Retina (tissue), 1 donor: ENCODE measurements around the gene SYT12.

Experiments used
- DNase-seq: peaks from one replicate; pipeline ENCODE4 v3.0.0-alpha.2; 2016

Gene SYT12

GRCh38 chr11:67058506-67058905 is 35.6 kb downstream of the SYT12 start:
- no peak for DNase-seq

- no peak for DNase-seq
These were observed 36.7 kb downstream of the SYT12 start for GRCh38 chr11:67059671-67060070.

- no peak for DNase-seq
These were observed 37.2 kb downstream of the SYT12 start for GRCh38 chr11:67060111-67060522.

- DNase-seq = no peak
These were observed 39.8 kb downstream of the SYT12 start for GRCh38 chr11:67062526-67063373.

GRCh38 chr11:67066333-67066709 is 43.4 kb downstream of the SYT12 start:
- DNase-seq = no peak

- peak; percentile 91 for DNase-seq
These were observed 48.7 kb downstream of the SYT12 start for GRCh38 chr11:67071420-67072284.

GRCh38 chr11:67072295-67072694 is 49.4 kb downstream of the SYT12 start:
- DNase-seq = no peak

- no peak for DNase-seq
These were observed 51.0 kb downstream of the SYT12 start for GRCh38 chr11:67073908-67074307.

GRCh38 chr11:67076202-67076601 is 53.3 kb downstream of the SYT12 start:
- DNase-seq = no peak

GRCh38 chr11:67079065-67079705 is 56.3 kb downstream of the SYT12 start:
- DNase-seq = peak; percentile 42

- peak; percentile 29 for DNase-seq
These were observed 59.3 kb downstream of the SYT12 start for GRCh38 chr11:67082071-67082791.

GRCh38 chr11:67083786-67084366 is 60.9 kb downstream of the SYT12 start:
- DNase-seq = no peak

GRCh38 chr11:67085617-67086016 is 62.7 kb downstream of the SYT12 start:
- DNase-seq = no peak

- no peak for DNase-seq
These were observed 67.8 kb downstream of the SYT12 start for GRCh38 chr11:67090717-67091116.

- DNase-seq = no peak
These were observed 72.2 kb downstream of the SYT12 start for GRCh38 chr11:67095214-67095507.

- no peak for DNase-seq
These were observed 76.0 kb downstream of the SYT12 start for GRCh38 chr11:67098799-67099429.

GRCh38 chr11:67099831-67100324 is 76.9 kb downstream of the SYT12 start:
- DNase-seq = peak; percentile 46
